ENCODE data around the gene CDKAL1.
"Not testable (repeated sequence)": the region's sequence is repeated elsewhere in the genome, so short reads cannot be mapped to it uniquely, and the experiment has no call there.

Gene CDKAL1

GRCh38 chr6:20907486-20908071, 373.3 kb downstream of the CDKAL1 start:
- Mint-ChIP-seq H3K4me1 (ENCODE audit: low read depth) (no peaks in the 10 kb centered on the region), H3K9me3 (peaks cover 13% of the 10 kb centered on the region), H3K27me3 (ENCODE audit: low read depth) (no peaks in the 10 kb centered on the region), H3K27ac (no peak overlapping the region), H3K4me3 (no peak overlapping the region), H3K36me3 (ENCODE audit: low read depth) (peaks cover 12% of the 10 kb centered on the region)
- DNase-seq (ENCODE audit: low spot score), result no peak

GRCh38 chr6:20909621-20910020, 375.4 kb downstream of the CDKAL1 start:
- DNase-seq (ENCODE audit: low spot score), result no peak
- H3K4me1 Mint-ChIP-seq (ENCODE audit: low read depth), result no peaks in the 10 kb centered on the region
- H3K9me3 Mint-ChIP-seq, result peaks cover 16% of the 10 kb centered on the region
- H3K27me3 Mint-ChIP-seq (ENCODE audit: low read depth), result no peaks in the 10 kb centered on the region
- no peak overlapping the region for H3K4me3 Mint-ChIP-seq
- peaks cover 13% of the 10 kb centered on the region for H3K36me3 Mint-ChIP-seq (ENCODE audit: low read depth)
- H3K27ac Mint-ChIP-seq, result no peak overlapping the region

- no peaks in the 10 kb centered on the region for H3K4me1 Mint-ChIP-seq (ENCODE audit: low read depth)
- H3K27me3 Mint-ChIP-seq (ENCODE audit: low read depth), result no peaks in the 10 kb centered on the region
- H3K4me3 Mint-ChIP-seq, result no peak overlapping the region
- H3K27ac Mint-ChIP-seq, result no peak overlapping the region
- DNase-seq (ENCODE audit: low spot score), result no peak
- peaks cover 21% of the 10 kb centered on the region for H3K36me3 Mint-ChIP-seq (ENCODE audit: low read depth)
- H3K9me3 Mint-ChIP-seq, result peaks cover 17% of the 10 kb centered on the region
These were observed 377.5 kb downstream of the CDKAL1 start for GRCh38 chr6:20911712-20912111.

GRCh38 chr6:20915156-20915555, 380.9 kb downstream of the CDKAL1 start:
- Mint-ChIP-seq H3K4me1 (ENCODE audit: low read depth) (peaks cover 9% of the 10 kb centered on the region), H3K9me3 (peaks cover 17% of the 10 kb centered on the region), H3K36me3 (ENCODE audit: low read depth) (peaks cover 21% of the 10 kb centered on the region), H3K4me3 (no peak overlapping the region), H3K27ac (no peak overlapping the region), H3K27me3 (ENCODE audit: low read depth) (no peaks in the 10 kb centered on the region)
- DNase-seq (ENCODE audit: low spot score), result no peak

- no peak for DNase-seq (ENCODE audit: low spot score)
- H3K27ac Mint-ChIP-seq, result no peak overlapping the region
- no peak overlapping the region for H3K4me3 Mint-ChIP-seq
- peaks cover 21% of the 10 kb centered on the region for H3K36me3 Mint-ChIP-seq (ENCODE audit: low read depth)
- H3K4me1 Mint-ChIP-seq (ENCODE audit: low read depth), result peaks cover 9% of the 10 kb centered on the region
- H3K9me3 Mint-ChIP-seq, result peaks cover 17% of the 10 kb centered on the region
- H3K27me3 Mint-ChIP-seq (ENCODE audit: low read depth), result no peaks in the 10 kb centered on the region
These were observed 381.4 kb downstream of the CDKAL1 start for GRCh38 chr6:20915626-20916025.

- Mint-ChIP-seq H3K27me3 (ENCODE audit: low read depth) (no peaks in the 10 kb centered on the region), H3K27ac (no peak overlapping the region), H3K36me3 (ENCODE audit: low read depth) (peaks cover 21% of the 10 kb centered on the region), H3K9me3 (peaks cover 17% of the 10 kb centered on the region), H3K4me1 (ENCODE audit: low read depth) (peaks cover 10% of the 10 kb centered on the region), H3K4me3 (no peak overlapping the region)
- no peak for DNase-seq (ENCODE audit: low spot score)
These were observed 381.8 kb downstream of the CDKAL1 start for GRCh38 chr6:20916086-20916485.

GRCh38 chr6:20918868-20919267, 384.6 kb downstream of the CDKAL1 start:
- Mint-ChIP-seq H3K36me3 (ENCODE audit: low read depth) (peaks cover 20% of the 10 kb centered on the region), H3K9me3 (peaks cover 17% of the 10 kb centered on the region), H3K4me1 (ENCODE audit: low read depth) (peaks cover 10% of the 10 kb centered on the region), H3K27ac (no peak overlapping the region), H3K4me3 (no peak overlapping the region), H3K27me3 (ENCODE audit: low read depth) (no peaks in the 10 kb centered on the region)
- no peak for DNase-seq (ENCODE audit: low spot score)

GRCh38 chr6:20919677-20920385, 385.6 kb downstream of the CDKAL1 start:
- H3K27ac Mint-ChIP-seq, result no peak overlapping the region
- no peaks in the 10 kb centered on the region for H3K27me3 Mint-ChIP-seq (ENCODE audit: low read depth)
- peaks cover 10% of the 10 kb centered on the region for H3K4me1 Mint-ChIP-seq (ENCODE audit: low read depth)
- H3K9me3 Mint-ChIP-seq, result peaks cover 14% of the 10 kb centered on the region
- H3K4me3 Mint-ChIP-seq, result no peak overlapping the region
- peaks cover 14% of the 10 kb centered on the region for H3K36me3 Mint-ChIP-seq (ENCODE audit: low read depth)
- DNase-seq (ENCODE audit: low spot score), result peak; percentile 40

GRCh38 chr6:20921578-20921977, 387.3 kb downstream of the CDKAL1 start:
- Mint-ChIP-seq H3K4me3 (no peak overlapping the region), H3K27me3 (ENCODE audit: low read depth) (no peaks in the 10 kb centered on the region), H3K27ac (no peak overlapping the region), H3K4me1 (ENCODE audit: low read depth) (peaks cover 10% of the 10 kb centered on the region), H3K9me3 (no peaks in the 10 kb centered on the region), H3K36me3 (ENCODE audit: low read depth) (peaks cover 3% of the 10 kb centered on the region)
- no peak for DNase-seq (ENCODE audit: low spot score)

- Mint-ChIP-seq H3K4me3 (no peak overlapping the region), H3K9me3 (no peaks in the 10 kb centered on the region), H3K4me1 (ENCODE audit: low read depth) (peaks cover 10% of the 10 kb centered on the region), H3K36me3 (ENCODE audit: low read depth) (peaks cover 3% of the 10 kb centered on the region), H3K27me3 (ENCODE audit: low read depth) (no peaks in the 10 kb centered on the region), H3K27ac (no peak overlapping the region)
- no peak for DNase-seq (ENCODE audit: low spot score)
These were observed 388.5 kb downstream of the CDKAL1 start for GRCh38 chr6:20922743-20923142.

GRCh38 chr6:20924094-20924493, 389.8 kb downstream of the CDKAL1 start:
- H3K27ac Mint-ChIP-seq; H3K27me3 Mint-ChIP-seq (ENCODE audit: low read depth); H3K9me3 Mint-ChIP-seq; H3K4me3 Mint-ChIP-seq; DNase-seq (ENCODE audit: low spot score); H3K4me1 Mint-ChIP-seq (ENCODE audit: low read depth); H3K36me3 Mint-ChIP-seq (ENCODE audit: low read depth): not testable (repeated sequence)

- no peaks in the 10 kb centered on the region for H3K9me3 Mint-ChIP-seq
- H3K36me3 Mint-ChIP-seq (ENCODE audit: low read depth), result peaks cover 3% of the 10 kb centered on the region
- H3K27me3 Mint-ChIP-seq (ENCODE audit: low read depth), result no peaks in the 10 kb centered on the region
- no peak overlapping the region for H3K4me3 Mint-ChIP-seq
- no peak overlapping the region for H3K27ac Mint-ChIP-seq
- peaks cover 3% of the 10 kb centered on the region for H3K4me1 Mint-ChIP-seq (ENCODE audit: low read depth)
- no peak for DNase-seq (ENCODE audit: low spot score)
These were observed 390.8 kb downstream of the CDKAL1 start for GRCh38 chr6:20924911-20925543.

- no peak for DNase-seq (ENCODE audit: low spot score)
- Mint-ChIP-seq H3K4me3 (no peak overlapping the region), H3K27ac (no peak overlapping the region), H3K27me3 (ENCODE audit: low read depth) (no peaks in the 10 kb centered on the region), H3K36me3 (ENCODE audit: low read depth) (peaks cover 3% of the 10 kb centered on the region), H3K9me3 (no peaks in the 10 kb centered on the region), H3K4me1 (ENCODE audit: low read depth) (no peaks in the 10 kb centered on the region)
These were observed 393.0 kb downstream of the CDKAL1 start for GRCh38 chr6:20927130-20927860.

GRCh38 chr6:20929283-20929682, 395.0 kb downstream of the CDKAL1 start:
- Mint-ChIP-seq H3K9me3 (no peaks in the 10 kb centered on the region), H3K4me3 (no peak overlapping the region), H3K27ac (no peak overlapping the region), H3K27me3 (ENCODE audit: low read depth) (no peaks in the 10 kb centered on the region), H3K4me1 (ENCODE audit: low read depth) (no peaks in the 10 kb centered on the region), H3K36me3 (ENCODE audit: low read depth) (no peaks in the 10 kb centered on the region)
- no peak for DNase-seq (ENCODE audit: low spot score)

Data from T-helper 2 cell treated with Interferon-gamma antibody and Interleukin-4, amounts not matched to agents 5 μg/mL and 100 μg/mL, for 36 hours (primary cell).